ENCODE measurements around the gene RFPL1. TPM values are rescaled to one million over a fixed set of nuclear protein-coding genes. Genes with fewer than 3 reads are reported as not detected.
"Not testable (repeated sequence)": the region's sequence is repeated elsewhere in the genome, so short reads cannot be mapped to it uniquely, and the experiment has no call there.

RFPL1 gene
- not detected in 2 replicates for total RNA-seq

DNA sequence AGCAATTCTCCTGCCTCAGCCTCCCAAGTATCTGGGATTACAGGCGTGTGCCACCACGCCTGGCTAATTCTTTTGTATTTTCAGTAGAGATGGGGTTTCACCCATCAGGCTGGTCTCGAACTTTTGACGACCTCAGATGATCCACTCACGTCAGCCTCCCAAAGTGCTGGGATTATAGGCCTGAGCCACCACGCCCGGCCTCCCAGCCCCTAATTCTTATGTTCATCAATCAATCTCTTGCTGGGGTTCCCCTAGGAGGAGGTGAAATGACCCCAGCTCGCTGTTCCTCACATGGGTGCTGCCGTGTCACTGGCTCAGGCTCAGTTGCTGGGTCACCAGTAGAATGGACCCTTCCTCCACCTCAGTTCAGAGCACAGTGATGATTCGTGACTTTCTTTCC lies at the start of gene RFPL1:
TSS of gene RFPL1 (plus strand) at position 301 of the 400 bp plus-strand sequence.
- H3K4me3 ChIP-seq (ENCODE audit: low read depth, low read length); H3K27me3 ChIP-seq (ENCODE audit: control insufficient read depth, insufficient read depth, low read length); H3K36me3 ChIP-seq (ENCODE audit: control insufficient read depth, insufficient read depth, low read length); DNase-seq (ENCODE audit: low read depth): not testable (repeated sequence)

GRCh38 chr22:29388759-29389090 lies 49.7 kb upstream of the RFPL1 start:
- TF ChIP-seq CTCF (IDR thresholded peaks at IDR 0.05; ENCODE audit: insufficient read depth, low read length, poor library complexity, severe bottlenecking) = no peak
- peak overlapping the region; percentile 98 for H3K4me3 ChIP-seq (ENCODE audit: low read depth, low read length)
- H3K27me3 ChIP-seq (ENCODE audit: control insufficient read depth, insufficient read depth, low read length) = no peaks in the 10 kb centered on the region
- no peaks in the 10 kb centered on the region for H3K36me3 ChIP-seq (ENCODE audit: control insufficient read depth, insufficient read depth, low read length)
- DNase-seq (ENCODE audit: low read depth) = no peak

DNA sequence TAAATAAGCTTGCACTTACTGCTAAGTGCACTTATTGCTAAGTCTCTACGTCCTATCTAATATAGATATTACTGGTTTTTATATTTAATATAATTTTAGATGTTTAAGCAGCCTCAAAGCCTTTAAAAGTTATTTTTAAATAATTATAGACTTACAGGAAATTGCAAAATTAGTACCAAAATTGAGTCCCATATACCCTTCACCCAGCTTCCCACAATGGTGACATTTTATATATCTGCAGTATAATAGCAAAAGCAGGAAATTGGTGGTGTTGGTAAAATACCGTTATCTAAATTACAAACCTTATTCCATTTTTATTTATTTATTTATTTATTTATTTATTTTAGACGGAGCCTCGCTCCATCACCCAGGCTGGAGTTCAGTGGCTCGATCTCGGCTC lies 48.1 kb upstream of the RFPL1 start:
- H3K27me3 ChIP-seq (ENCODE audit: control insufficient read depth, insufficient read depth, low read length) = peaks cover 2% of the 10 kb centered on the region
- H3K36me3 ChIP-seq (ENCODE audit: control insufficient read depth, insufficient read depth, low read length) = no peaks in the 10 kb centered on the region
- no peak overlapping the region for H3K4me3 ChIP-seq (ENCODE audit: low read depth, low read length)
- no peak for TF ChIP-seq CTCF (IDR thresholded peaks at IDR 0.05; ENCODE audit: insufficient read depth, low read length, poor library complexity, severe bottlenecking)
- DNase-seq (ENCODE audit: low read depth) = no peak

DNA sequence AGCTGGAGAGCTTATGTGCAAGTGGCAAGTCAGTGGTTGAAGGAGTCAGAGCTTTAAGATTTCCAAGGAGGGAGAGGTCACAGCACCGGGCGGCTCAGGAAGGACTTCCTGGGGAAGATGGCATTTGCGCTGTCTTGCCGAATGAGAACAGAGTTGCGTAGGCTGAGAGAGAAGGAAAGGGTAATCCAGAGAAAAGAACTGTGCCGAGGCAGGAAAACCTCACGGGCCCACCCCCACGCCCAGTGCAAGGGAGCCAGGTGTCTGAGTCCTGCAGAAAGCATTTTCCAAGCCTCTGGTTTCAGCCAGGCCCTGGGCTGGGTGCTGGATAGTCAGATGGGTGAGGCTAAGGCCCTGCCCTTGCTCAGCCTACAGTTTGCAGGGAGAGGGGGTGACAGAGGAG lies 46.8 kb upstream of the RFPL1 start:
- H3K27me3 ChIP-seq (ENCODE audit: control insufficient read depth, insufficient read depth, low read length) = peaks cover 3% of the 10 kb centered on the region
- no peak overlapping the region for H3K4me3 ChIP-seq (ENCODE audit: low read depth, low read length)
- TF ChIP-seq CTCF (IDR thresholded peaks at IDR 0.05; ENCODE audit: insufficient read depth, low read length, poor library complexity, severe bottlenecking) = no peak
- H3K36me3 ChIP-seq (ENCODE audit: control insufficient read depth, insufficient read depth, low read length) = no peaks in the 10 kb centered on the region
- no peak for DNase-seq (ENCODE audit: low read depth)

DNA sequence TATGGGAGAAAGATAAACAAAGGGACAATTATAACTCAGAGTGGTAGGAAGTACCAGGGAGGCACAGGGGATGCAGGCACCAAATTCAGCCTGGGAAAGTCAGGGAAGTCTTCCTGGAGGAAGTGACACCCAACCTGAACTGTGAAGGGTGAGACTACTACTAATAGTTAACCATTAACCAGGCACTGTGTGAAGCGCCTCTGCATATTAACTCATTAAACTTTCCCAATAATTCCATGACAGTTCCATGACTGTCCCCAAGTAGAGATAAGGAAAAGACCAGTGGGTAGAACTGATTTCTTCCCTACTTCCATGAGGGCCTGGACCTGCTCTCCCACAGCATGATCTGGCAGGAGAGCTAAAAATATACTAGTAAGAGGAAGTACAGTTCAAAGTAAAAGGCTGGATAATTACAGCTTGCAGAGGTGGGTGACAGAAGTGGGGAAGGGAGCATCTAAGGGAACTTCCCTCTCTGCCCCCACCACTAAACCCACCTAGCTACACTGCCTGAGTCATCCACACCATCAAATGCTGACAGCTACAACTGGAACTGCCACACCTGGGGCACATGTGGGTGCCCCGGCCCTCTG lies 45.3 kb upstream of the RFPL1 start:
- Histone ChIP-seq H3K4me3 (ENCODE audit: low read depth, low read length) (no peak overlapping the region), H3K27me3 (ENCODE audit: control insufficient read depth, insufficient read depth, low read length) (peaks cover 3% of the 10 kb centered on the region), H3K36me3 (ENCODE audit: control insufficient read depth, insufficient read depth, low read length) (no peaks in the 10 kb centered on the region)
- DNase-seq (ENCODE audit: low read depth) = no peak
- TF ChIP-seq CTCF (IDR thresholded peaks at IDR 0.05; ENCODE audit: insufficient read depth, low read length, poor library complexity, severe bottlenecking) = no peak

- TF ChIP-seq CTCF (IDR thresholded peaks at IDR 0.05; ENCODE audit: insufficient read depth, low read length, poor library complexity, severe bottlenecking) = peak; percentile 85
- DNase-seq (ENCODE audit: low read depth) = no peak
- Histone ChIP-seq H3K4me3 (ENCODE audit: low read depth, low read length) (no peak overlapping the region), H3K36me3 (ENCODE audit: control insufficient read depth, insufficient read depth, low read length) (no peaks in the 10 kb centered on the region), H3K27me3 (ENCODE audit: control insufficient read depth, insufficient read depth, low read length) (peaks cover 3% of the 10 kb centered on the region)
Observed at GRCh38 chr22:29394931-29395581, 43.3 kb upstream of the RFPL1 start.

All from kidney epithelial cell (primary cell).